Ishikawa (cell line): ENCODE data around the gene GNAI1.

ENCODE experiments used
- CEBPB ChIP-seq: IDR thresholded peaks from 2 replicates; pipeline ENCODE4 v1.6.1; 2012
- REST ChIP-seq: IDR thresholded peaks from 2 replicates; pipeline ENCODE4 v1.6.1; 2012; ENCODE audit warnings: low read depth, mild to moderate bottlenecking
- TAF1 ChIP-seq: IDR thresholded peaks from 2 replicates; pipeline ENCODE4 v1.6.1; 2012; ENCODE audit warnings: low read depth, mild to moderate bottlenecking
- YY1 ChIP-seq: IDR thresholded peaks from 2 replicates; pipeline ENCODE4 v1.6.1; 2012; ENCODE audit warnings: low read depth

DNA sequence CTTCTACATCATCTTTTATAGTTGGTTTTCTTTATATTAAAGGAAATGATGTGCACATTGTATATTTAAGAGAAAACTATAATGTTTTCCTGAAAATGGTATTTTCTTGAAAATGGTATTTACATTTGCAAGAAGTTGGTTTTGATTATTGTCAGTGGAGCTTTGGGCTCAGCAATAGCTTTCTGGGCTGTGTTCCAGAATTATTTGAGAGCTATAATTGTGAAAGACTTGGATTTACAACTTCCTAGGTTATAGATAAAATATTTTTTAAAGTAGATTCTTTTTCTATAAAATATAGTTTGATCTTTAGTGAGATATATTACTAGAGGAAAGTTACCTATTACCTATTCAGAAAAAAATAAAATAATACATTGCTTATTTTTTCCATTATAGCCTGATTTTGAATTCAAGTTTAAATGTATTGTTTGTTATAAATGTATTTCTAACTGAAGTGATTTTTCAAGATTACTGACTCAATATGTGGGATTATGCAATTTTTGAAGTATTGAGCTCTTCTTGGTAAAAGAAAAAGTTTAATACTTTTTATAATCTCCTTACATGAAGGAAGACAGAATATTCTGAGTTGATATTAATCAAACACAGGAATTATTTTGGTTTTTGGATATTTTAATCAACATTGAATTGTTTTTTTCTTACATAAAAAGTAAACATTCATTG, 20.2 kb downstream of the GNAI1 start:
- TF ChIP-seq YY1 (no peak), CEBPB (no peak), TAF1 (no peak), REST (no peak)
